GM18867 (cell line): ENCODE measurements around the gene RGS7.
"Not testable (repeated sequence)": the region's sequence is repeated elsewhere in the genome, so short reads cannot be mapped to it uniquely, and the experiment has no call there.

ENCODE experiments used
- ATAC-seq: cut with Tn5 transposase; IDR thresholded peaks from one replicate; pipeline ENCODE4 v1.9.1; 2021; ENCODE audit warnings: mild to moderate bottlenecking, moderate library complexity; ENCODE audit not compliant: unreplicated experiment

RGS7 gene

GRCh38 chr1:241332987-241333386, 24.0 kb downstream of the RGS7 start:
- no peak for ATAC-seq

GRCh38 chr1:241332037-241332409, 25.0 kb downstream of the RGS7 start:
- no peak for ATAC-seq

- ATAC-seq = no peak
These were observed 25.5 kb downstream of the RGS7 start for GRCh38 chr1:241331328-241332036.

GRCh38 chr1:241330619-241331327, 26.2 kb downstream of the RGS7 start:
- no peak for ATAC-seq

- no peak for ATAC-seq
These were observed 31.5 kb downstream of the RGS7 start for GRCh38 chr1:241325456-241325855.

- ATAC-seq = no peak
These were observed 33.4 kb downstream of the RGS7 start for GRCh38 chr1:241323514-241324195.

GRCh38 chr1:241317676-241318075, 39.3 kb downstream of the RGS7 start:
- no peak for ATAC-seq

- no peak for ATAC-seq
These were observed 40.6 kb downstream of the RGS7 start for GRCh38 chr1:241316372-241316771.

GRCh38 chr1:241311056-241311746, 45.8 kb downstream of the RGS7 start:
- ATAC-seq = no peak

- no peak for ATAC-seq
These were observed 46.6 kb downstream of the RGS7 start for GRCh38 chr1:241310451-241310850.

GRCh38 chr1:241309651-241310050, 47.4 kb downstream of the RGS7 start:
- no peak for ATAC-seq

- ATAC-seq = no peak
These were observed 48.5 kb downstream of the RGS7 start for GRCh38 chr1:241308471-241308870.

GRCh38 chr1:241308011-241308410, 49.0 kb downstream of the RGS7 start:
- ATAC-seq = no peak

GRCh38 chr1:241306125-241306790, 50.7 kb downstream of the RGS7 start:
- ATAC-seq = no peak

GRCh38 chr1:241302024-241302423, 55.0 kb downstream of the RGS7 start:
- ATAC-seq = not testable (repeated sequence)

- no peak for ATAC-seq
These were observed 57.7 kb downstream of the RGS7 start for GRCh38 chr1:241299347-241299746.

GRCh38 chr1:241292973-241293372, 64.0 kb downstream of the RGS7 start:
- no peak for ATAC-seq

GRCh38 chr1:241291548-241291947, 65.5 kb downstream of the RGS7 start:
- not testable (repeated sequence) for ATAC-seq

GRCh38 chr1:241286486-241286885, 70.5 kb downstream of the RGS7 start:
- ATAC-seq = no peak

GRCh38 chr1:241276391-241276790, 80.6 kb downstream of the RGS7 start:
- ATAC-seq = no peak

GRCh38 chr1:241275981-241276380, 81.0 kb downstream of the RGS7 start:
- no peak for ATAC-seq
